PC-3 (cell line): Measurements from ENCODE around the gene HS3ST4.

Source experiments
- CTCF ChIP-seq: fragments of 300-600 bp; sonication (generic); conservative IDR thresholded peaks from 2 replicates; pipeline ENCODE4 v1.5.1; 2017; ENCODE audit warnings: antibody characterized with exemption, low read depth, mild to moderate bottlenecking, low read length
- EZH2phosphoT487 ChIP-seq: fragments of 300-600 bp; sonication (generic); IDR thresholded peaks from 2 replicates; pipeline ENCODE4 v1.6.1; 2018; ENCODE audit warnings: mild to moderate bottlenecking, antibody characterized with exemption, low read length, borderline replicate concordance

GRCh38 chr16:25721439-25721838 lies 29.7 kb downstream of the HS3ST4 start:
- no peak for TF ChIP-seq CTCF
- no peak for TF ChIP-seq EZH2phosphoT487
